K562 treated with DMSO at 1 percent for 4 hours (cell line): ENCODE data around the gene ITGA2B. TPM values are rescaled to one million over a fixed set of nuclear protein-coding genes. Genes with fewer than 3 reads are reported as not detected.

Source experiments
- total RNA-seq: library from RNA; unstranded; fragments of 300-600 nt; gene quantifications from 2 replicates; pipeline ENCODE4 v1.2.3, GENCODE V29; 2022; ENCODE audit not compliant: insufficient read depth

The ITGA2B gene
- total RNA-seq, result 5.1 and 8.4 TPM in 2 replicates

GRCh38 chr17:44389281-44389680, at the start of gene ITGA2B:
TSS of gene ITGA2B (minus strand) at chr17:44389649. CDS start at chr17:44389473, 176 bp downstream.

GRCh38 chr17:44363613-44364159, 25.8 kb downstream of the ITGA2B start, which contains the start of gene FAM171A2:
TSS of gene FAM171A2 (minus strand) at chr17:44363853. CDS start at chr17:44363714, 139 bp downstream.

GRCh38 chr17:44344939-44345453, 44.5 kb downstream of the ITGA2B start, which contains the start of gene GRN:
TSS of gene GRN (plus strand) at chr17:44345302. CDS start at chr17:44349165, 3,863 bp downstream.

GRCh38 chr17:44324571-44325275, 64.7 kb downstream of the ITGA2B start, which contains the start of gene SLC25A39:
TSS of gene SLC25A39 (minus strand) at chr17:44324823. CDS start at chr17:44323562, 1,261 bp downstream.

Other genes with a start within 250 kb of the ITGA2B start
- gene HROB, start 247.7 kb downstream of the ITGA2B start, total RNA-seq, result 9.9 and 11.4 TPM in 2 replicates
- not detected in 2 replicates for gene ASB16, start 218.9 kb downstream of the ITGA2B start, total RNA-seq
- gene TMUB2, start 202.7 kb downstream of the ITGA2B start, total RNA-seq, result 21.4 and 22.4 TPM in 2 replicates
- 46.2 and 59.4 TPM in 2 replicates for gene ATXN7L3, start 189.8 kb downstream of the ITGA2B start, total RNA-seq
- gene UBTF, start 170.0 kb downstream of the ITGA2B start, total RNA-seq, result 41.5 and 46.4 TPM in 2 replicates
- 14.3 and 22.0 TPM in 2 replicates for gene SLC4A1, start 121.5 kb downstream of the ITGA2B start, total RNA-seq
- 3.0 TPM in 1 of 2 replicates, not detected in the other for gene RUNDC3A, start 81.0 kb downstream of the ITGA2B start, total RNA-seq
- gene SLC25A39, start 64.8 kb downstream of the ITGA2B start, total RNA-seq, result 222 and 250 TPM in 2 replicates
- gene GRN, start 44.3 kb downstream of the ITGA2B start, total RNA-seq, result 253 and 280 TPM in 2 replicates
- 14.1 and 14.8 TPM in 2 replicates for gene FAM171A2, start 25.8 kb downstream of the ITGA2B start, total RNA-seq
- gene GPATCH8, start 113.8 kb upstream of the ITGA2B start, total RNA-seq, result 17.6 and 18.3 TPM in 2 replicates
- 8.0 and 10.4 TPM in 2 replicates for gene FZD2, start 167.8 kb upstream of the ITGA2B start, total RNA-seq